Colon (tissue), 2 donors: Measurements from ENCODE around the gene DPYSL5.
"Not testable (repeated sequence)": the region's sequence is repeated elsewhere in the genome, so short reads cannot be mapped to it uniquely, and the experiment has no call there.

Experiments
- FAIRE-seq: peaks from 2 replicates; lab custom pipeline; 2012; peaks lifted over from hg19 to GRCh38; lab: Jason Lieb, UNC
- donor health status: control.
- donor health status: control.

The DPYSL5 gene, protein sequence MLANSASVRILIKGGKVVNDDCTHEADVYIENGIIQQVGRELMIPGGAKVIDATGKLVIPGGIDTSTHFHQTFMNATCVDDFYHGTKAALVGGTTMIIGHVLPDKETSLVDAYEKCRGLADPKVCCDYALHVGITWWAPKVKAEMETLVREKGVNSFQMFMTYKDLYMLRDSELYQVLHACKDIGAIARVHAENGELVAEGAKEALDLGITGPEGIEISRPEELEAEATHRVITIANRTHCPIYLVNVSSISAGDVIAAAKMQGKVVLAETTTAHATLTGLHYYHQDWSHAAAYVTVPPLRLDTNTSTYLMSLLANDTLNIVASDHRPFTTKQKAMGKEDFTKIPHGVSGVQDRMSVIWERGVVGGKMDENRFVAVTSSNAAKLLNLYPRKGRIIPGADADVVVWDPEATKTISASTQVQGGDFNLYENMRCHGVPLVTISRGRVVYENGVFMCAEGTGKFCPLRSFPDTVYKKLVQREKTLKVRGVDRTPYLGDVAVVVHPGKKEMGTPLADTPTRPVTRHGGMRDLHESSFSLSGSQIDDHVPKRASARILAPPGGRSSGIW

DNA sequence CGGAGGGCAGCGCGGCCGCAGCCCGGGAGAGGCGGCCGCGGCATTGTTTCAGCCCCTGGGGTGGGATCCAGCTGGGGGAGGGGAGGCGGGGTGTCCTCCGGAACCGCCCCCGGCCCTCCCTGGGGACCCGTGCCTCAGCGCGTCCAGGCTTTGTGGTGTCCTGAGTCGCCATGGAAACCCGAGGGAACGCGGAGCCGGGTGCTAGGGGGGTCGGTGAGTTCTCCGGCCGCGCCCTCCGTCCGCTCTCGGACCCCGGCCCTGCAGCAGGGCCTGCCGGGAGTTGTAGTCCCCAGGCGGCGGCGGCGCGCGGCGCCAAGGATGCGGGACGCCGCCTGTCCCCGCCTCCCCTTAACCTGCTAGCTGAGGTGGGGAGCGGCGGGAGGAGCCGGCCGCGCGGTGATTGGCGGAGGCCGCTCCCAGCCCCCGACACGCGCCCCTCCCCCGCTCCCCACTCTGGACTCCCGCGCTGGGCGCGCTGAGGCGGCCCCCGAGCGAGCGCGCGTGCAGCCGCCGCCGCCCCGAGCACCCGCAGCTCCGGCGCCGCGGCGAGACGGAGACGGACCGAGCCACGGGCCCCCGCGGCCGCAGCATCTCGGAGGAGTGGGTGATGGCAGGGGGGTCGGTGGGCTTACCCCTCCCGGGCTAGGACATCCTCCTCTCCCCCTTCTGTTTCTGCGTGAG lies at the start of gene DPYSL5:
TSS of gene DPYSL5 (plus strand) at position 478 of the 681 bp plus-strand sequence. CDS start 50,368 bp downstream, outside the sequence.
- no peak for FAIRE-seq

DNA sequence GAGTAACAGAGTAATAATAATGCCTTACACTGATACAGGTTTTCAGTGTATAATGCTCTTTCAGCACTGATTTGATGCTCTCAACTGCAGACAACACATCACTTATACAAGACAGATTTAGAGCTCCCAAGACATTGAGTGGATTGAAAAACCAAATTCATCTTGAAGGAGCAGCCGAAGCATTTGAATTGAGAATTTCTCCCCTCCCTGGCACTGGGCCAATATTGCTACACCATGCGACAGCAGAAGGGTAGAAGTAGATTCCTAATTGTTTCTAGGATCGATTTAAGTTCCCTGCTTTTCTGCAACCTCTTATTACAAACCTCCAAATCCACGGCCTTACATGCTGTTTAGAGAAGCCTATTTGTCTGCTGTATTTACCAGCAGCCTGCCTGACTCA lies 46.6 kb upstream of the DPYSL5 start:
- FAIRE-seq: no peak

DNA sequence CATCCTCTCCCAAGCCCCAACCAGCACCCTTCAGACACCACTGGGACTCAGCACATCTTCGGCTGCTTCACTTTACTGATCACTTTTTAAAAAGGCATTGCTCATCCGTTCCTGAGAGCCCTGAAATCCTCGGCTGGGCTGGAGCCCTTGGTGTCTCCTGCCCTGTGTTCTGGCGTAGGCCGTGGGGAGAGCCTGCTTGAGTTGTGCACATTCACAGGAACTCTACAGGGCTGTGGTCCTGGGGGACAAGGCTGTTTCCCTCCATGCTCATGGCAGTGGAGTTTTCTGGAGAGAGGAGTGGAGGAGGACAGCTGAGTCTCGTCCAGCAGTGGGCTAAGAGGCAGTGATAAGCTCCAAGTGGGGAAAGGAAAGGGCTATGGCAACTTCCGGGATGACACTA lies 46.1 kb upstream of the DPYSL5 start:
- FAIRE-seq: no peak

DNA sequence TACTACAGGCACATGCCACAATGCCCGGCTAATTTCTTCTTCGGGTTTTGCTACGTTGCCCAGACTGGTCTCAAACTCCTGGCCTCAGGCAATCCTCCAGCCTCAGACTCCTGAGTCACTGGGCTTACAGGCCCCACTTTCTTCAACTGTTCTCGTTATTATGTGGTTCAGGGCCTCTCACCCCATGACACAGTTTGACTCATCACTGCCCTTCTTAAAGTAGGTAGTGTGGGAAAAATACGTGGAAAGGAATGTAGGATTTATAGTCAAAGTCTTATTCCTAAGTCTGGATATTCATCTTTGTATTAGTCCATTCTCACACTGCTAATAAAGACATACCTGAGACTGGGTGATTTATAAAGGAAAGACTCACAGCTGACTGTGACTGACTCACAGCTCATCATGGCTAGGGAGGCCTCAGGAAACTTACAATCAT lies 42.7 kb upstream of the DPYSL5 start:
- no peak for FAIRE-seq

DNA sequence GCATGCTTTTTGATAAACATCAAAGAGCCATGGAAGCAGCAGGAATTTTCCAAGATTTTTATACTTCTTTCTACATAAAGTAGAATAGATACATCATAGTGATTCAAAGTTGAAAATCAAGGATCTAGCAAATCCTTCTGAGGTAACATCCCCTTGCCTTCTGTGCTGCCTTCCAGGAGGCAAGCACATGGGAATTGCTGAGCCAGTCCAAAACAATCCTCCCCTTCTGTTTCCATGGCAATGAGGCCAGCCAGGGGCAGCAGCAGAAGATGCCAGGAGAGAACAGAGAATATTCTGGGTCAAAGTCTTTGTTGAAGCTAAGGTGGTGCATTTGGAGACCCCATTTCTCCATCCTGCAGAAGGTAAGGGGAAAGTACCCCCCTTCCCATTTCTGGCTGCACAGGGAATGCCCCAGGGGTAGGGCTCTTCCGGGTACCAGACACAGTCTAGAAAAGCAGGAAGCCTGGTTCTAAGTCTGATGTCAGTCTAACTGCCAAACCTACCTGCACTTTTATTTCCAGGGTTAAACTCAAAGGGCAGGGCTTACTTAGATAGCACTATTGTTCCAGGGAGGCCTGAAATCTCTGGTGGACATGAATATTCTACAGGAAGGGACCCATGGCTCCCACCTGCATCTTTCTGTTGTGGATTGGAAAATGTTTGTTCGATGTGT lies 40.0 kb upstream of the DPYSL5 start:
- no peak for FAIRE-seq

DNA sequence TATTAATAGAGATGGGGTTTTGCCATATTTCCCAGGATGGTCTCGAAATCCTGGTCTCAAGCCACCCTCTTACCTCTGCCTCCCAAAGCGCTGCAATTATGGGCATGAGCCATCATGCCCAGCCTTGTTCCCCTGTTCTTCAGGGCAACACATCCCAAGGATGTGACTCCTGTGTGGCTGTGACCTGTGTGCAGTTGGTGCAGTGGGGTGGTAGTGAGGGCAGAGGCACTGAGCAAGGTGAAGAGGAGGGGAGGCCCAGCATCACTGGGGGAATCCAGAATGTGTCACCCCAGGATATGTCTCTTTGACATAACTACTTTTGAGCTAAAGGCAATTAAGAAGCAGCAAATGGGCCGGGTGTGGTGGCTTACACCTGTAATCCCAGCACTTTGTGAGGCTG lies 38.7 kb upstream of the DPYSL5 start:
- FAIRE-seq: no peak

DNA sequence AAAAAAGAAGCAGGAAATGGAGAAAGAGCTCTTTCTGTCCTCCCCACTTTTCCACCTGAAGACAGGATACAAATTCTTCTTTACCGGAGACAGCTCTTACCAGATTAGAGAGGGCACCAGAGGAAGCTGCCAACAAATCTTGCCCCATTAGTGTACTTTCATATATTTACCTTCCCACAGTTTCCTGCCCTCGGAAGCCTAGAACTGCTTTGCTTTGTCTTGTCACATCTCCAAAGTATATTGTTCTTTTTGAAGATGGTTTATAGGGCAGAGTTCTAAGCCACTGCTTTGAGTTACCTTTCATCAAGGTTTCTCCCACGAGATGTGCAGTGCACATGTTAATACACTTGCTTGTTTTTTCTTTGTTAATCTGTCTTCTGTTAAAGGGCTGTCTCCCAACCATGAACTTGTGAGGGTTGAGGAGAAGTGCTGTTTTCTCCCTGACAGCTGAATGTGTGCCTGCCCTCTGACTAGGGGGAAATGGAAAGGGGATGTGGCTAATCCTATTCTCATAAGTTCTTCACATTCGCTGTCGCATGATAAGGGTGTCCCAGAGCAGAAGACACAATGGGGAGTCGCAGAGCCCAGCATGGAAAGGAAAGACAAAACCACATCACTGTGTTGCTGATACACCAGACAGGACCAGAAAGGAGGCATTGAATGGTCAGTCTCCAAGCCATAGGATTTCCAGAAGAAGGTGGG lies 37.9 kb upstream of the DPYSL5 start:
- FAIRE-seq: no peak

DNA sequence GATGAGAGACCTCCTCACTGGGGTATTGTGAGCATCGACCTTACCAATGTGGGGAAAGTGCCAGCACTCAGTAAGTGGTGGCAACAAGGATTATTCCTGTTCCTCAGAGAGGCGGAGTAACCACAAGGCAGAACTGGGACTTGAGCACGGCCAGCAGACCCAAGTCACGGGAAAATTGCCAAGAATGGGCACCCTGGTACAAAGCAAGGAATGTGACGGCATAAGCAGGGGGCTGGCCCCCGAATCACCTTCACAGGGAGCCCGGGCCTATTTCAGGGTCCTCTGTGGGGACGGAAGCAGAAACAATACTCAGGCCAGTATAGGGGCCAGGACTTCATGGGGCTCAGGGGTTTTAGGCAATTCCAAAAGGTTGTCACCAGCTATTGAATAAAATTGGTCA lies 36.7 kb upstream of the DPYSL5 start:
- FAIRE-seq: no peak

DNA sequence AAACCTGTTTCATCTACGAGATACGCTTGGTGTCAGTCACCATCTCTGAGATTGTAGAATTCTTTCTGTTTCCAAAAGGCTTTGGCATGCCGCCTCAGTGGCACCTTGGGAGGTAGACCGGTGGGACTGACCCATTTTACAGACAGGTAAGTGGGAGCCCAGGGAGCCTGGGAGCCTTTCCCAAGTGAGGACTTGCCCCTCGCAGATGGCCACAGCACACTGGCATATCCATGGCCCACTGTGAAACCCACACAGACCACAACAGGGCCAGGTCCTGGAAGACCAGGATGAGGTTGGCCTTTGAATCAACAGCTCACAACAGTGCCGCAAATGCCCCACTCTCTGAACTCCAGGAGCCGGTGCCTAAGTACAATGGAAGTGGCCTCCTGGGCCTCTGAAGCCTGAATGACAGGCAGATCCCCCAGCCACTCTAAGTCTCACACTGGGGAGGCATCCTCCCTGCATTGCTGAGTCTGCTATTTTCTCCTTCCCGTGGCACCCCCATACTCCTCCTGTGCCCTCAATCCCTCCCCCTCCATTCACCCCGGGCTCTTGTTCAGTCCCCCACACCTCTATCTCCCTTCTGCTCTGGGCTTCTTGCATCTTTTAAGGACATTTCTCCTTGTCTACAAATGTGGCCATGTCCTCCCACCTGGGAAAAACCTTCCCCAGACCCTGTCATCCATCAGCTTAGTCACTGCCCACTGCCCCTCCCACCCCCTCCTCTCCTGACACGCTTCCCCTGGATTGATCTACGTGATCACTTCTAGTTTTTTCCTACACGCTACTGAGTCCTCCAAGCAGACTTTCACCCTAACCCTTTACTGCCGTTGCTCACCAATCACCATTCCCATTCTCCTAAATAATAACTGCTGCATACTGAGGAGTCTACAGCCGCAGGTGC lies 35.9 kb upstream of the DPYSL5 start:
- no peak for FAIRE-seq

DNA sequence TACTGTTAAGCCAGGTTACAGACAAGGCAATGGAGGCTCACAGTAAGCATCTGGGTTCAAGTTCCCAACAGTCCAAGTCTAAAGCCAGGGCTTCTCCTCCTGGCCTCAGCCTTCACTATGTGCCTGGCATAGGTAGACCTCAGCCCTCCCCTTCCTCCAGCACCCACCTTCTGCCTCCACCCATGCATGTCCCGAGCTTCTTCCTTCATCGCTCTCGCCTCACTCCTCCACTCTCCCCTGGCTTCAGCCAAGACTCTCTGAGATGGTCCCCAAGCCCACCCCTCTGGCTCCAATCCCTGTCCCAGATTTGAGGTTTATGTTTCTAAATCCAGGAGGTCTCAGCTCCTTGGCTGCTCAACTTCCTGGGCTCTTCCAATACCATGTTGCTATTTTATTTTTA lies 35.2 kb upstream of the DPYSL5 start:
- no peak for FAIRE-seq

DNA sequence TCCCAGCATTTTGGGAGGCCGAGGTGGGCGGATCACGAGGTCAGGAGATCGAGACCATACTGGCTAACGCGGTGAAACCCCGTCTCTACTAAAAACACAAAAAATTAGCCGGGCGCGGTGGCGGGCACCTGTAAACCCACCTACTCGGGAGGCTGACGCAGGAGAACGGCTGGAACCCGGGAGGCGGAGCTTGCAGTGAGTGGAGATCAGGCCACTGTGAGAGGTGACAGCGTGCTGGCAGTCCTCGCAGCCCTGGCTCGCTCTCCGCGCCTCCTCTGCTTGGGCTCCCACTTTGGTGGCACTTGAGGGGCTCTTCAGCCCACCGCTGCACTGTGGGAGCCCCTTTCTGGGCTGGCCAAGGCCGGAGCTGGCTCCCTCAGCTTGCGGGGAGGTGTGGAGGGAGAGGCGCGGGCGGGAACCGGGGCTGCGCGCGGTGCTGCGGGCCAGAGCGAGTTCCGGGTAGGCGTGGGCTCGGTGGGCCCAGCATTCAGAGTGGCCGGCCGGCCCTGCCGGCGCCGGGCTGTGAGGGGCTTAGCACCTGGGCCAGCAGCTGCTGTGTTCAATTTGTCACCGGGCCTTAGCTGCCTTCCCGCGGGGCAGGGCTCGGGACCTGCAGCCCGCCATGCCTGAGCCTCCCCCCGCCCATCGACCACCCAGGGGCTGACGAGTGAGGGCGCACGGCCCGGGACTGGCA lies 33.7 kb upstream of the DPYSL5 start:
- FAIRE-seq: not testable (repeated sequence)

DNA sequence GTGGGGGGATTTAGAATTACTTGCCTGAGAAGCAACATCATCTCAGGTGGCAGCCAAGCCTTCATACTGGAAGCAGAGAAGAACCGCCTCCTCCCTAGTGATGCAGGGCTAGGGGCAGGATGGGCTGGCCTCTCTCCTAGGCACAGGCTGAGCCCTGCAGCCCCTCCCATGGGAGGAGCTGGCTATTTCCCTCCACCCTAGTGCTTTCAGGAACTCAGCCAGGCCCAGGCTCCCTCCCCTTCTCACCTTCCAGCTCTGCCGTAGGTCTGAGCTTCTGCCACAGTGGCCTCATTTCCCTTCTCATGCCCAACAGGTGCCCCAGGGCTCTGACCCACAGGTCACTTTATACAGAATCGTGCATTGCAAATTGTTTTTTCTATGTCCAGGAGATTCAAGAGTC lies 31.0 kb upstream of the DPYSL5 start:
- FAIRE-seq: no peak

DNA sequence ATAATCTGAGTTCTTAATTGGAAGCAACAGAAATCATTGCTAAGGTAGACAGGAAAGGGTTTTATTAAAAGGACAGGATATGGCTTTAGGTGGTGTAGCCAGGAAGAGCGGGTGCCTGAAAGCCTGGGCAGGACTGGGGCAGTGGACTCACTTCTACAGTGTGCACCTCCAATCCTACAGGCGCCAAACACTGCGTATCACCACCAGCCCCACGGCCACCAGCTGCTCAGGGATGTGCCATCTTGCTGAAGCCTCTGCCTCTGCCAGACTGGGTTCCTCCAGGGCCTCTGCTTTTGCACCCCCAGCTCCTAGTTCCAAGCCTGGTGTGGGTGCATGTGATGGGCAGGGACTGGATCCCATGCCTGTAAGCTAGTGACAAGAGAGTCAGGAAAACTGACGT lies 29.7 kb upstream of the DPYSL5 start:
- FAIRE-seq: no peak

DNA sequence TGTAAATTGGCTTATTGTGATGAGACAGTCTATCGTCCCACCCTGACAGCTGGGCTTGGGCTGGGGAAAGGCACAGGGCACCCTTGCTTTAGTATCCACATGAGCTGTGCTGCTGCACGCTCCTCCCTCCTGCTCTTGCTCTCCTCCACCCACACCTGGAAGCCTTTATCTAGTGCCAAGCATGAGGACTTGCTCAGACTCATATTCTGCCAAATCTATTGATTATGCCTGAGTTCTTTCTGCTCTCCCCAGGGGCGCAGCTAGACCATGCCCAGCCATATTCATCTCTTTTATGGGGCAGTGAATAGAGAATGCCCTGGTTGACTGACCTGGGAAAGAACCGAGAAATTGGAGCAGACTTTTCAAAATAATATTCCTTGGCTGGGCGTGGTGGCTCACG lies 29.0 kb upstream of the DPYSL5 start:
- no peak for FAIRE-seq

DNA sequence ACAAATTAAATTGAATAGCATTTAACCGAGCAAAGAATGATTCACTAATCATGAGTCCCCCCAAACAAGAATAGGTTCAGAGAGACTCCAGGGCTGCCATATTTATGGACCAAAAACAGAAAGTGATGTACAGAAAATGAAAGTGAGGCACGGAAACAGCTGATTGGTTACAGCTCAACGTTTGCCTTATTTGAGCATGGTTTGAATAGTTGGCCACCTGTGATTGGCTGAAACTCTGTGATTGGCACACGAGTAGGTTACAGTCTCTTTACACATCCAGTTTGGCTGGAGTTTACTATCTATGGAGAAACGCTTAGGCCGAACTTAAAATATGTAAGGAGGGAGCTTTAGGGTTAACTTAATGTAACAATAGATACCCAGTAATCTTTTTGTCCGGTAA lies 27.0 kb upstream of the DPYSL5 start:
- no peak for FAIRE-seq

DNA sequence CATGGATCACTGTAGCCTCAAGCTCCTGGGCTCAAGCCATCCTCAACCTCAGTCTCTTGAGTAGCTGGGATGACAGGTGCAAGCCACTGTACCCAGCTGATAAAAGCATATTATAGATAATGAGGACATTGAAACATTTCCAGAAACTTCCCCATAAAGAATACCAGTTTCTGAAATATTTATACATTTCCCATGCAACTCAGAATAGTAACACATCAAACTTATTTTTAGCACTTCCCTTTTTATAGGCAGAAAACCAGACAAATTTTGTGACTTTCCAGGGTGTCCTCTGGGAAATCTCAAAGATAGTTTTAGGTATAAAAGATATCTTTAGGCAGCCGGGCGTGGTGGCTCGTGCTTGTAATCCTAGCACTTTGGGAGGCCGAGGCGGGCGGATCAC lies 25.1 kb upstream of the DPYSL5 start:
- no peak for FAIRE-seq

DNA sequence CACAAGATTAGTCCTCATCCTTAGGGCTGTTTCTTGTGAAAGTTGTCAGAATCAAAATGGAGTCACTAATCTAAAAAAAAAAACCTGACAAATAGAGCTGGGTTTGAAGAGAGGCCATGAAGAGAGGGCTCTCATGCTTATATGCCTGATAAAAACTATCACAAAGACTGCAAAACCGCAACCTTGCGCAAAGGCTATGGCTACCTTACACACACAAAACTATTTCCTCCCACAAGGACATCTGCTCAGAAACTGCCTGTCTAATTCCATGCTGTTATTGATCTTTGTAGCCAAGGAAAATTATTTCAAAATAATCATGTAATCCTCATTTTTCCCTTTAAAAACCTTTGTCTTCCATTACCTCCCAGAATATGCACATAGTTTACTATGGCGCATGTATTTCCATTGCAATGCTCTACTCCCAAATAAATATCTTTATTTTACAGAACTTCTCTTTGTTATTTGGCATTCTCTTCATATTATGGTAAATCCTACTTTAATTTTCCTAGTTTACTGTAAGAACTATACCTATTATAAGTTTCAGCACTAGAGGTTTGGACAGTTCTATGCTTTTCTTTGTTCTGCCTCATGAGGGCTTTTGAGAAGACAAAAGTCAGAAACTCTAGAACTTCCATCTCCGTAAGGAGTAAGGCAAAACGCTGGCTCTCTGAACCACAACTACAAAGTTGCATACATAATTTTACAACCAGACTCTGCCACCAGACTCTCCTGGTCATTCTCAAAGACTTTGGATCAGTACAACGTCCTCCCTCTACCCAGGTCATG lies 9.6 kb upstream of the DPYSL5 start:
- no peak for FAIRE-seq

DNA sequence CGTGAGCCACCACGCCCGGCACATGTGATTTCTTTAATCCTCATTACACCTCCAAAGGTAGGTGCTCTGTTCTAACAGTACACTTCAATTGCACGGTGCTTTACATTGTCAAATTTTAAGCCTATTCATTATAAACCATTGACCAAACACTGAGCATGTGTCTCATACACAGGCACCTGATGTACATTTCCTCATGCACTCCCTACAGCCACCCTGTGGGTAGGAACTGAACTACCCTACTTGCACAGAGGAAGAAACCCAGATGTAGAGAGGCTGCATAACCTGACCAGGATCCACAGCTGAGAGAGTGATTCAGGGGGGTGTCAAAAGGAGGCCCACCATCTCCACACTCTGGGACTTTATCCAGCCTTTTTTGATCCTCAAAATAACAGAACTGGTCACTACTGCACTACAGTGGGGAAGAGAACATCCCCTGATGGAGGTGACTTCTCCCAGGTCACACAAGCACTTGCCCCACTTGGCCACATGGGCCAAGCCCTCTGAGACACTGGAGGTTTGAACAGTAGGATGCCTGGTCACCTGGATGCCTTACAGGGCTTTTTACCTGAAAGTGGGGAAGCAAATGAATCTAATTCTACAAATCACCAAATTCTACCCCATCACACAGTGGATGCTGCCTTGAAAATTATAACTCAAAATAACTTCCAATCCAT lies 6.9 kb upstream of the DPYSL5 start:
- no peak for FAIRE-seq

DNA sequence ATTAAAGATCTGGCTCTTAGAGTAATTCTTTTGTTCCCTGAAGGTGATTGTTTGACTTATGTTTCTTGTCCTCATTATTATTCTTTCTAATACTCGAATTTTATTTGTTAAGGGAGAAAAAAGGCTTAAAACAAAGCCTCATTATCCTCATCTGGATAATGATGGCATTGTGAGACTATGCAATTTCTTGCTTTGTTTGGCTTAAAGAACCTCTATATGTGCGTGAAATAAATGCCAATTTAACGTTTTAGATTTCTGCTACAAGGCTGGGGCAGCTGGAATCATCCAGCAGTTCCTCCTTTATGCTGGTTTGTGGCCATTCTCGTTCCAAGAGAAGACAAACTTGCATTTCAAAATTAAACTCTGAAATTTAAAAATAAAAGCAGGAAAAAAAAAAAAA lies 4.9 kb upstream of the DPYSL5 start:
- FAIRE-seq: no peak
